Measurements from ENCODE around the gene ANO6.

- TF ChIP-seq, protein P1, sequence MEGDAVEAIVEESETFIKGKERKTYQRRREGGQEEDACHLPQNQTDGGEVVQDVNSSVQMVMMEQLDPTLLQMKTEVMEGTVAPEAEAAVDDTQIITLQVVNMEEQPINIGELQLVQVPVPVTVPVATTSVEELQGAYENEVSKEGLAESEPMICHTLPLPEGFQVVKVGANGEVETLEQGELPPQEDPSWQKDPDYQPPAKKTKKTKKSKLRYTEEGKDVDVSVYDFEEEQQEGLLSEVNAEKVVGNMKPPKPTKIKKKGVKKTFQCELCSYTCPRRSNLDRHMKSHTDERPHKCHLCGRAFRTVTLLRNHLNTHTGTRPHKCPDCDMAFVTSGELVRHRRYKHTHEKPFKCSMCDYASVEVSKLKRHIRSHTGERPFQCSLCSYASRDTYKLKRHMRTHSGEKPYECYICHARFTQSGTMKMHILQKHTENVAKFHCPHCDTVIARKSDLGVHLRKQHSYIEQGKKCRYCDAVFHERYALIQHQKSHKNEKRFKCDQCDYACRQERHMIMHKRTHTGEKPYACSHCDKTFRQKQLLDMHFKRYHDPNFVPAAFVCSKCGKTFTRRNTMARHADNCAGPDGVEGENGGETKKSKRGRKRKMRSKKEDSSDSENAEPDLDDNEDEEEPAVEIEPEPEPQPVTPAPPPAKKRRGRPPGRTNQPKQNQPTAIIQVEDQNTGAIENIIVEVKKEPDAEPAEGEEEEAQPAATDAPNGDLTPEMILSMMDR (conservative IDR thresholded peaks at IDR 0.05 in 1 of 2, IDR thresholded peaks at IDR 0.05 in 1 of 2; ENCODE audit: extremely low read depth in 1 of 2, insufficient read depth in 1 of 2, low read depth in 1 of 2, low read length in 2 of 2) = no peak
- no peak for TF ChIP-seq EZH2 (IDR thresholded peaks at IDR 0.05; ENCODE audit: borderline replicate concordance, low read length)
These were observed 1.8 kb upstream of the ANO6 start for GRCh38 chr12:45214071-45214470.

All from mammary epithelial cell (primary cell).